ENCODE measurements around the gene NEDD4L.

Gene NEDD4L

DNA sequence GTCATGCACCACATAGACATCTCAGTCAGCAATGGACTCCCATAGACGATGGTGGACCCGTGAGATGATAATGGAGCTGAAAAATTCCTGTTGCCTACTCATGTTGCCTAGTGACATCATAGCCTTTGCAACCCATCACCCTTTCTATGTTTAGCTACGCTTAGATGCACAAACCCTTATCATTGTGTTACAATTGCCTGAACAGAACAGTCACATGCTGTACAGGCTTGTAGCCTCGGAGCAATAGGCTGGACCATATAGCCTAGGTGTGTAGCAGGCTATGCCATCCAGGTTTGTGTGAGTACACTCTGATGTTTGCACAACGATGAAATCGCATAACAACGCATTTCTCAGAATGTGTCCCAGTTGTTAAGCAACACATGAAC, 363.2 kb downstream of the NEDD4L start:
- ChIA-PET CTCF (interaction anchor here (0.5 to 0.7 kb wide), 2 partner anchors 34 to 86 kb away, joined by 5 read pairs; no protein-coding TSS in a partner anchor), POLR2A (ENCODE audit: low non-redundant PET) (no interaction called here)
- H3K27ac ChIP-seq = no peak overlapping the region
- DNase-seq (ENCODE audit: low spot score) = no peak
- TF ChIP-seq, protein P1, sequence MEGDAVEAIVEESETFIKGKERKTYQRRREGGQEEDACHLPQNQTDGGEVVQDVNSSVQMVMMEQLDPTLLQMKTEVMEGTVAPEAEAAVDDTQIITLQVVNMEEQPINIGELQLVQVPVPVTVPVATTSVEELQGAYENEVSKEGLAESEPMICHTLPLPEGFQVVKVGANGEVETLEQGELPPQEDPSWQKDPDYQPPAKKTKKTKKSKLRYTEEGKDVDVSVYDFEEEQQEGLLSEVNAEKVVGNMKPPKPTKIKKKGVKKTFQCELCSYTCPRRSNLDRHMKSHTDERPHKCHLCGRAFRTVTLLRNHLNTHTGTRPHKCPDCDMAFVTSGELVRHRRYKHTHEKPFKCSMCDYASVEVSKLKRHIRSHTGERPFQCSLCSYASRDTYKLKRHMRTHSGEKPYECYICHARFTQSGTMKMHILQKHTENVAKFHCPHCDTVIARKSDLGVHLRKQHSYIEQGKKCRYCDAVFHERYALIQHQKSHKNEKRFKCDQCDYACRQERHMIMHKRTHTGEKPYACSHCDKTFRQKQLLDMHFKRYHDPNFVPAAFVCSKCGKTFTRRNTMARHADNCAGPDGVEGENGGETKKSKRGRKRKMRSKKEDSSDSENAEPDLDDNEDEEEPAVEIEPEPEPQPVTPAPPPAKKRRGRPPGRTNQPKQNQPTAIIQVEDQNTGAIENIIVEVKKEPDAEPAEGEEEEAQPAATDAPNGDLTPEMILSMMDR (conservative IDR thresholded peaks at IDR 0.05; ENCODE audit: low read depth) = no peak

DNA sequence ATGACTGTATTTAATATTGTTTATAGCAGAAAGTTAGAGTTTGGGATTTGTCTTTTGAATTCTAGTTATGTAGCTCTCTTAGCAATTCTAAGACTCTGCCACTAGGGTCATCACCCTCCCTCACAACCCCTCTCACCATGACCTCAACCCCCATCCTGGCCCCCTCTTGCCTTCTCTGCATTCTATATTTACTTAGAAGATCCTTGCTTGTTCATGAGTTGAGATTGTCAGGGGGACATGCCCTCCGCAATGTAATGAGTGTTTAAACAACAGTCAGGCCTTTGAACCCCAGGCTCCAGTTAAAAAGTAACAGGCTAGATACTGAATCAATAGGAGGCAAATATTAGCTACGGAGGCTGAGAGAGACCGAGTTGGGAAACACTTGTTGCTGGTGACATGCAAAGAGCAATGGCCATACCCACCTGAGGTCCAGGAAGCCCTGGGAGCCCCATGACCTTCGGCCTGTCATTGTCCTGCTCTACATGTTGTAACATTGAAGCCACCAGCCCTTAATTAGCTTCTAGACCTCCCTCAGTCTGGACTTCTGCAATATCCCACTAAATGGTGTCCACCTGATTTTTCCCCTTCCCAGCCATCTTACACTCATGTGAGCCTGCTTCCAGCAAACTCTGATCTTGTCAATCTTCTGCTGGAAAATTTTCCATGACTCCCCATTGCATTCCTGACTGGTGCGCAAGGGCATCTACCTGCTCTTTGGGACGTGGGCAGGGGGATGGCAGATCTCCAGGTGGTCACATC, 363.8 kb downstream of the NEDD4L start:
- CTCF ChIA-PET = interaction anchor here (0.5 to 0.7 kb wide), 3 partner anchors 33 to 233 kb away, joined by 3 to 5 read pairs (median 5); no protein-coding TSS in a partner anchor
- DNase-seq (ENCODE audit: low spot score) = no peak
- no peak overlapping the region for H3K27ac ChIP-seq
- POLR2A ChIA-PET (ENCODE audit: low non-redundant PET) = no interaction called here
- TF ChIP-seq, protein P1 (conservative IDR thresholded peaks at IDR 0.05; ENCODE audit: low read depth) = no peak

DNA sequence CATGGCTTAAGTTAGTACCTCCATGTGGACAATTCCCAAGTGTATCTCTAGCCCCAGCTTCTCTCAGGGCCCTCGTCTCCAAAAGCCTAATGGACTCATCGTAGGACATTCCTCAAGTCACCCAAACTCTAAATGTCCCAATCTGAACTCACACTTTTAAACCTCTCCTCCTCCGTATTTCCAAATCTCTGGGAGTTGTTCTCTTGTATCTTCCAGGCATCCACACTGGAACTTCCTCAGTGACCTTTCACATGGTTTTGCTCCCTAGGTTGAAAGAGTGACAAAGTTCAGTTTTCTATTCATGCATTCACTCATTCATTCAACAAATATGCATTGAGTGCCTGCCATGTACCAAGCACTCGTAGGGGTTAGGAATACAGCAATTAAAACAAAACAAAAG, 364.6 kb downstream of the NEDD4L start:
- POLR2A ChIA-PET (ENCODE audit: low non-redundant PET) = no interaction called here
- no peak overlapping the region for H3K27ac ChIP-seq
- CTCF ChIA-PET = no interaction called here
- DNase-seq (ENCODE audit: low spot score) = no peak
- TF ChIP-seq, protein P1 (conservative IDR thresholded peaks at IDR 0.05; ENCODE audit: low read depth) = no peak

DNA sequence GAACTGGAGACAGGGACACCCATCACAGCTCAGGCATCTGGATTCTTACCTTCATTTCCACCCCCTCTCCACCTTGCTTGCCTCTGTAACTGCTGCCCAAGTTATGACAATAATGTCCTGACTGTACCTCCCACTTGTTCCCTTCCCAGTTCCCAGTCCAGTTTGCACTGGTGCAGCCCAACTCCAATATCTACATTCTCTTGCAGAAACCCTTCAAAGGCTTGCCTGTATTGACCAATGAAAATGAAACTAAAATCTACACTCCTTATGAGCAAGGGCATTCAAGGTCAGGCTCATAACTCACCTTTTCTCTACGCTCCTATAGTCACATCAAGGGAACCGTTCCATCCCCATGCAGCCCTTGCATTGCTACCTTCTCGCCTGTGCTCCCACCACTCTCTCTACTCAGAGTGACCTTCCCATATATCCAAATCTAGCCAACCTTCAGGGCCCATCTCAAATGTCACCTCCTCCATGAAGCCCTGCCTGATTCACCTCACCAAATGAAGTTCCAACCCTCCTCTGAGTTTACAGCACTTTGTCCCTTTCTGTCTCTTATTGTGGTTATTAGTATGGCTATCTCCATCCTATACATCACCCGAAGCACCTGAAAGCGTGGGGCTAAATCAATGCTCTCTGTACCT, 365.9 kb downstream of the NEDD4L start:
- no peak overlapping the region for H3K27ac ChIP-seq
- POLR2A ChIA-PET (ENCODE audit: low non-redundant PET) = no interaction called here
- DNase-seq (ENCODE audit: low spot score) = no peak
- TF ChIP-seq, protein P1 (conservative IDR thresholded peaks at IDR 0.05; ENCODE audit: low read depth) = no peak
- CTCF ChIA-PET = no interaction called here

DNA sequence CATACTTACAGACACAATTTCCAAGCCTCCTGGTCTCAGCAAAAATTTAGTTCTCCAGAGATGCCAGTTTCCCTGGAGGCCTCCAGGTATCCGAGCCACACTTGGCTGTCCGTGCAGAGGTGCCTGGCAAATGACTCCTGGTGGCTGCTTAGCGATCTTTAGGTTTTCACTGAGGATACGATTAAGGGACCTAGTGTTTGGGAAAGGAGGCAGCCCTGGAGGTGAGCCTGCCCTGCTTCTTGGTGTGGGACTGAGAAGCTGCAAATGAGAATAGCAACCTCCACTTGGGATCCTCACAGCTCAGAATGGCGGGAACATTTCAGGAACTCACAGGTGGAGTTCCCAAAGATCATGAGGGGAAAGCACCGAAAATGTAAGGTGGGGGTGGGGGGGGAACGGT, 367.3 kb downstream of the NEDD4L start:
- TF ChIP-seq, protein P1 (conservative IDR thresholded peaks at IDR 0.05; ENCODE audit: low read depth) = no peak
- ChIA-PET POLR2A (ENCODE audit: low non-redundant PET) (no interaction called here), CTCF (no interaction called here)
- DNase-seq (ENCODE audit: low spot score) = no peak
- H3K27ac ChIP-seq = no peak overlapping the region

DNA sequence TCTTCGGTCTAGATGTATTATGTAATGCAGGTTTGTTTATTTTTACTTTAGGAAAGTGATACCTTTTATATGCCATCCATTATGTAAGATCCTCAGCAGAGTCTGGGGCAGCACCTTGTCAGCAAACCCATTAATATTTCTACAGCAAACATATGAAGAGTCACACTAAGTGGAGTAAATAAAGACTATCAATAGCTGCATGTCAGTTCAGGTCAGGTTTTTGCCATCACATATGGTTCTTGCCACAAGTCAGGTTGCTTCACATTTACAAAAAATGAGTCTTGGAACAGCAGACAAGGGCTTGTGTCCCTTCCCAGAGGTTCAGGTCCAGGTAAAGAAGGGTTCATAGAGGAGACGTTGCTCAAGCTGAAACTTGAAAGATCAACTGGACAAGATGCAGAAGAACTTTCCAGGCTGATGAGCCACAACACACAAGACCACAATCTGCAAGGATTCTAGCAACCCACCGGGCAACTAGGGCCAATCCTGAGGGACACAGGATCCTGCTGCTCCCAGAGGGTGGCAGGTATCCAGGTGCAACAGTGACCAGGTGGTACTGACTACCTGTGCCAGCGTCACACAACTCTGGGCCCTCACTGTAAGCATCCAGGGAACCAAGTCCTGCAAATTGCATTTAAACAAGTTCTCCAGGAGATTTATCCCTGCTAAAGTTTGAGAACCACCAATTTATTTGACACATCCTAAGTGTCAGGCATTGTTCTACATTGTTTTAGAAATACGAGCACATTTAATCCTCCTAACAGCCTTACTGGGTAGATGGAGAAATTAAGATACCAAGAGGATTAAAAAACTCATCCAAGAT, 369.0 kb downstream of the NEDD4L start:
- CTCF ChIA-PET = no interaction called here
- POLR2A ChIA-PET (ENCODE audit: low non-redundant PET) = no interaction called here
- TF ChIP-seq, protein P1 (conservative IDR thresholded peaks at IDR 0.05; ENCODE audit: low read depth) = no peak
- DNase-seq (ENCODE audit: low spot score) = no peak
- no peak overlapping the region for H3K27ac ChIP-seq
